D721Med (cell line): Measurements from ENCODE around the gene SHOX.
"Not testable (repeated sequence)": the region's sequence is repeated elsewhere in the genome, so short reads cannot be mapped to it uniquely, and the experiment has no call there.

ENCODE experiments used
- DNase-seq: peaks from one replicate; pipeline ENCODE4 v3.0.0; 2011; ENCODE audit warnings: low spot score; ENCODE audit not compliant: insufficient read length
- FAIRE-seq: peaks from 2 replicates; lab custom pipeline; 2011; peaks lifted over from hg19 to GRCh38; lab: Jason Lieb, UNC
- TF ChIP-seq, protein P1 (sequence below): IDR thresholded peaks from 2 replicates; pipeline ENCODE4 v1.5.1; 2012; ENCODE audit warnings: mild to moderate bottlenecking, control low read depth; ENCODE audit not compliant: insufficient read depth; ENCODE audit errors: missing control alignments

Gene SHOX

DNA sequence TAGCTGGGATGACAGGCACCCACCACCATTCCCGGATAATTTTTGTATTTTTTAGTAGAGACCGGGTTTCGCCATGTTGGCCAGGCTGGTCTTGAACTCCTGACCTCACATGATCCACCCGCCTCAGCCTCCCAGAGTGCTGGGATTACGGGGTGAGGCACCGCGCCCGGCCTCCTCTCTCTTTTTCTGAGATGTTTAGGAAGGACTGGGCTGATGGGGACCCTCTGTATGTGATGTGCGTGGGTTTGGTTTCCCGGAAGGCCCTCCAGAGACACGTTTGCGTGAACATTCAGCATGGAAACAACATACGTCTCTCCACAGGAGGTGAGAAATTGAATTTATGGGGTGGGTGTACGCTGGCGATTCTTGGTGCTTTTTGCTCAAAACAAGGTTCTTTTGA lies 18.6 kb downstream of the SHOX start:
- TF ChIP-seq, protein P1, sequence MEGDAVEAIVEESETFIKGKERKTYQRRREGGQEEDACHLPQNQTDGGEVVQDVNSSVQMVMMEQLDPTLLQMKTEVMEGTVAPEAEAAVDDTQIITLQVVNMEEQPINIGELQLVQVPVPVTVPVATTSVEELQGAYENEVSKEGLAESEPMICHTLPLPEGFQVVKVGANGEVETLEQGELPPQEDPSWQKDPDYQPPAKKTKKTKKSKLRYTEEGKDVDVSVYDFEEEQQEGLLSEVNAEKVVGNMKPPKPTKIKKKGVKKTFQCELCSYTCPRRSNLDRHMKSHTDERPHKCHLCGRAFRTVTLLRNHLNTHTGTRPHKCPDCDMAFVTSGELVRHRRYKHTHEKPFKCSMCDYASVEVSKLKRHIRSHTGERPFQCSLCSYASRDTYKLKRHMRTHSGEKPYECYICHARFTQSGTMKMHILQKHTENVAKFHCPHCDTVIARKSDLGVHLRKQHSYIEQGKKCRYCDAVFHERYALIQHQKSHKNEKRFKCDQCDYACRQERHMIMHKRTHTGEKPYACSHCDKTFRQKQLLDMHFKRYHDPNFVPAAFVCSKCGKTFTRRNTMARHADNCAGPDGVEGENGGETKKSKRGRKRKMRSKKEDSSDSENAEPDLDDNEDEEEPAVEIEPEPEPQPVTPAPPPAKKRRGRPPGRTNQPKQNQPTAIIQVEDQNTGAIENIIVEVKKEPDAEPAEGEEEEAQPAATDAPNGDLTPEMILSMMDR, result no peak
- no peak for FAIRE-seq
- DNase-seq, result no peak

DNA sequence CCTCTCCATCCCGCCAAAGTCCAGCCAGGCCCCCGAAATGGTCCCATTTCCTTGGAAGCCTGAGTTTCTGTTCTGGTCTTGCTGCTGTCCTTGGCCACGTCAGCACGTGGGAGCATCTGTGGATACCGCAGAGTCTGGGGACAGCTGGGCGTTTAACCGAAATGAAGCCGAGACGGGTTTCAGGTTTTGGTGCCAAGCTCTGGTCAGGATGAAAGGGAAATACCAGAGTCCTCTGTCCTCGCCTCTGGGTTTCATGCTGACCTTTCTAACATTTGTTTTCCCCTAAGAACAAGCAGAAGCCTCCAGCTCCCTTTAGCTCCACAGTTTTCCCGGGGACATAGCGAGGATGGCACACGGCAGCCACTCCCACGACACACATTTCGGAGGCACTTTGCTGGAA lies 19.7 kb downstream of the SHOX start:
- TF ChIP-seq, protein P1, result no peak
- FAIRE-seq, result no peak
- no peak for DNase-seq

DNA sequence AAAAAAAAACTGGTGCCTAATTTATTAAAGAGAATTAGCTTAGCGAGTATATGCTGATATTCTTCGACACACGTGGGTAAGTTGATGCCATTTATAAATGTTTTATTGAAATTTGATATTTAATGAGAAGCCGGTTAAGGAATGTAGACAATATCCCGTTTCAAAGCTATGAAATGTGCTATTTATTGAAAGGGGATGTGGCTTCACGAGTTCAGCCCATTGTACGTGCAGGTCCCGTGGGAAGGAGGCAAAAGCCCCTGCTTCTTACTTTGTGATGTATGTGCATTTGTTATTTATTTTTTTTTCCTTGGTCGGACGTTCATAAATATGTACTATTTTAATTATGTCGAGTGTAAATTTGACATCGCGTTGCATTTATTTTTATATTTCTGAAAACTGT lies 20.2 kb downstream of the SHOX start:
- TF ChIP-seq, protein P1, result no peak
- DNase-seq, result no peak
- no peak for FAIRE-seq

DNA sequence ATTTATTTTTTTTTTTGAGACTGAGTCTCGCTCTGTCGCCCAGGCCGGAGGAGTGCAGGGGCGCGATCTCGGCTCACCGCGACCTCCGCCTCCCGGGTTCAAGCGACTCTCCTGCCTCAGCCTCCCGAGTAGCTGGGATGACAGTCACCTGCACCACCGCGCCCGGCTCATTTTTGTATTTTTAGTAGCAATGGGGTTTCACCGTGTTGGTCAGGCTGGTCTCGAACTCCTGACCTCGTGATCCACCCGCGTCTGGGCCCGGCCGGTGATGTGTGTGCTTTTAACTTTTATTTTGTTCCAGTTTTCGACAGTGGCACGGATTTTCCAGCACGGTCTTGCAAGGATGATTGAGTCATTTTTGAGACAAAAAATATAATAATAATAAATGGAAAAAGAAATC lies 21.3 kb downstream of the SHOX start:
- DNase-seq, FAIRE-seq: not testable (repeated sequence)

DNA sequence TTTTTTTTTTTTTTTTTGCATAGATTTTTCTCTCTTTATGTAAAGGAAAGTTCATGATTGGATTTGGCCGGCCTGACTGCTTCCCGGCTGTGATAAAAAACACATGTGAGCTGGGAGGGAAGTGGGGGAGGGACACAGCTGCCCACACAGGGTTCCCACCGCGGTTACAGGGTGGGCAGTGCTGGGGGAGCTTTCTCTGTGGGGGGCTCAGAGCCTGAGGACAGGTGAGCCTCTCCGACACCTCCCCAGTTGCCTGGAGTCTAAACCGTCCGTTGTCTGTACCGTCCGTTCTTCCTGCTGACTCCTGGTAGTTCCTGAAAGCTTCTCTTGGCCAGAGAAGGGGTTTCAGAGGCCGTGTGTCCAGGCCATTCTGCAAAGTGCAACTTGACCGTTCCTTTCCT lies 21.8 kb downstream of the SHOX start:
- DNase-seq, result no peak
- FAIRE-seq, result no peak
- TF ChIP-seq, protein P1, result no peak

DNA sequence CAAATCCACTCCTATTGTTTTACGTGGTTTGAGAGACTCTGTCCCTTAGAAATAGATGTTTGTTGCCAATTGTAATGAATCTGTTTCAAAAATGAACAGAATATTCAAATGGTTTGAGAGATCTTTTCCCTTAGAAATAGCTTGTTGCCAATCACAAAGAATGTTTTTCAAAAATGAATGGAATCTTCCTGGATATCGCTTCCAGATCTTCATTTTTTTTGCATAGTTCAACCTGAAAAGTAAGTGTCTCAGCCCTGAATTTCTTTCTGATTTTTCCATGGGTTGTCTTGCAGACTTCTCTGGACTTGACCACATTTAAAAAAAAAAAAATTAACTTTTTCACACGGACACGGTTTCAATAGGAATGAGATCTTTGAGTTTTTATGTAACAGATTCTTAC lies 22.7 kb downstream of the SHOX start:
- TF ChIP-seq, protein P1, result no peak
- no peak for DNase-seq
- FAIRE-seq, result no peak

DNA sequence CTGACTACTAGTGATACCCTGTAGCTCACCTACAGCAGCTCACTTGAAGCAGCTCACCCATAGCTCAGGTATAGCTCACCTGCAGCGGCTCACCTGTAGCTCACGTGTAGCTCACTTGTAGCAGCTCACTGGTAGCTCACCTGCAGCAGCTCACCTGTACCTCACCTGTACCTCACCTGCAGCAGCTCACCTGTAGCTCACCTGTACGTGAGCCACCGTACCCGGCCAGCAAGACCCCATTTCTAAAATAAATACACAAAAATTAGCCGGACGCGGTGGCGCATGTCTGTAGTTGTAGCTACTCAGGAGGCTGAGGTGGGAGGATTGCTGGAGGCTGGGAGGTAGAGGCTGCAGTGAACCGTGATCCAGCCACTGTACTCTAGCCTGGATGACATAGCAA lies 30.6 kb downstream of the SHOX start:
- DNase-seq (no peak), FAIRE-seq (no peak)
- TF ChIP-seq, protein P1, result no peak

DNA sequence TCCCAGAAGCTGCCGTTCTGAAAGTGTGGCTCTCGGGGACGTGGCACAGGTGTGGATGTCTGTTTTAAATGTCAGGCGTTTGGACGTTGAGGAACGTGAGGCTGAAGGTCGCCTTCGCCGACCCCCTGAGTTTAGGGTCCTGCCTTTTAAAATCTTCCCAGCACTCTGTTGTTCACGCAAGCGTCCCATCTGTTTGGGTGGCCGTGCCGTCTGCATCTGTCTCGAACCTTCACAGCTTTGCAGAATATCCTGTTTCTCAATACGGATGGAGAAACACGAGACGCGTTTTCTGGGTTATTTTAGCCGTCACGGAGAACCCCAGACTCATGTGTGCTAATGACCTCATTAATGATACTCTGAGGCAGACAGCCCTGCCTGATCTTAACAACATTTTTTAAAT lies 31.5 kb downstream of the SHOX start:
- FAIRE-seq (no peak), DNase-seq (no peak)
- TF ChIP-seq, protein P1, result no peak
